ENCODE data around the gene GRIN2A.
"Not testable (repeated sequence)": the region's sequence is repeated elsewhere in the genome, so short reads cannot be mapped to it uniquely, and the experiment has no call there.

GRIN2A gene

GRCh38 chr16:9907752-9908151, 274.5 kb downstream of the GRIN2A start:
- DNase-seq: no peak

GRCh38 chr16:9906218-9906617, 276.0 kb downstream of the GRIN2A start:
- DNase-seq: no peak

GRCh38 chr16:9904526-9904925, 277.7 kb downstream of the GRIN2A start:
- DNase-seq: no peak

GRCh38 chr16:9900576-9900975, 281.7 kb downstream of the GRIN2A start:
- no peak for DNase-seq

GRCh38 chr16:9898555-9898954, 283.7 kb downstream of the GRIN2A start:
- DNase-seq: no peak

- no peak for DNase-seq
Measured at GRCh38 chr16:9898124-9898523, 284.1 kb downstream of the GRIN2A start.

GRCh38 chr16:9895817-9896216, 286.4 kb downstream of the GRIN2A start:
- DNase-seq: no peak

GRCh38 chr16:9885876-9886275, 296.4 kb downstream of the GRIN2A start:
- no peak for DNase-seq

- no peak for DNase-seq
Measured at GRCh38 chr16:9885467-9885866, 296.8 kb downstream of the GRIN2A start.

GRCh38 chr16:9875981-9876380, 306.2 kb downstream of the GRIN2A start:
- DNase-seq: not testable (repeated sequence)

- no peak for DNase-seq
Measured at GRCh38 chr16:9874219-9874618, 308.0 kb downstream of the GRIN2A start.

GRCh38 chr16:9870962-9871361, 311.3 kb downstream of the GRIN2A start:
- DNase-seq: no peak

- DNase-seq: no peak
Measured at GRCh38 chr16:9869776-9870175, 312.5 kb downstream of the GRIN2A start.

GRCh38 chr16:9868606-9869149, 313.6 kb downstream of the GRIN2A start:
- no peak for DNase-seq

- no peak for DNase-seq
Measured at GRCh38 chr16:9867176-9867575, 315.1 kb downstream of the GRIN2A start.

GRCh38 chr16:9864461-9864860, 317.8 kb downstream of the GRIN2A start:
- no peak for DNase-seq

GRCh38 chr16:9862327-9862726, 319.9 kb downstream of the GRIN2A start:
- no peak for DNase-seq

- DNase-seq: no peak
Measured at GRCh38 chr16:9860876-9861275, 321.4 kb downstream of the GRIN2A start.

GRCh38 chr16:9859701-9860327, 322.4 kb downstream of the GRIN2A start:
- DNase-seq: no peak

- DNase-seq: no peak
Measured at GRCh38 chr16:9854675-9855074, 327.6 kb downstream of the GRIN2A start.

GRCh38 chr16:9852003-9852402, 330.2 kb downstream of the GRIN2A start:
- no peak for DNase-seq

GRCh38 chr16:9850817-9851216, 331.4 kb downstream of the GRIN2A start:
- no peak for DNase-seq

GRCh38 chr16:9849697-9850245, 332.5 kb downstream of the GRIN2A start:
- DNase-seq: peak; percentile 1

- DNase-seq: no peak
Measured at GRCh38 chr16:9847146-9847545, 335.1 kb downstream of the GRIN2A start.

Data from NCI-H1105 treated with DMSO at 0.1 percent for 48 hours (cell line).